HG03139 (cell line): Measurements from ENCODE around the gene NRK.
"Not testable (repeated sequence)": the region's sequence is repeated elsewhere in the genome, so short reads cannot be mapped to it uniquely, and the experiment has no call there.

ENCODE experiments used
- ATAC-seq: cut with Tn5 transposase; IDR thresholded peaks from one replicate; pipeline ENCODE4 v1.9.1; 2021; ENCODE audit not compliant: unreplicated experiment

NRK gene

GRCh38 chrX:105882581-105883275 lies 60.4 kb downstream of the NRK start:
- no peak for ATAC-seq

GRCh38 chrX:105894721-105895120 lies 72.4 kb downstream of the NRK start:
- ATAC-seq, result no peak

GRCh38 chrX:105909576-105909975 lies 87.2 kb downstream of the NRK start:
- no peak for ATAC-seq

- ATAC-seq, result no peak
These were observed 88.3 kb downstream of the NRK start for GRCh38 chrX:105910563-105911105.

GRCh38 chrX:105945266-105945665 lies 122.9 kb downstream of the NRK start:
- ATAC-seq, result no peak

- no peak for ATAC-seq
These were observed 147.1 kb downstream of the NRK start for GRCh38 chrX:105969487-105969886.

GRCh38 chrX:105972690-105973386 lies 150.5 kb downstream of the NRK start:
- no peak for ATAC-seq

DNA sequence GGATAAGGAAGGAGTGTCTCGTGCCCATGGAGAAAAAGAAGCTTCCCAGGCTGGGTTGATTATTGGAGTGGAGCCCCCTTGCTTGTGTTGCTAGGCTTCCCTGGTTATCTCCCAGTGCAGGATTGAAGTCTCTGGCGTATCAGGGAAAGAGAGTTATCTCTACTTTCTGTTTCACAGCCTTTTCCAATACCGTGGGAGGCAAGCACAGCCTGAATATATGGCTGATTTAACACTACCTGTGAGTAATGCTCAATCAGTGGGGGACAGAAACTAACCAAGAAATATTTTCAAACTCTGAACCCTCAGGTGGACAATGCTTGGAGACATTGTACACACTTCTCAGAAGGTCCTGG lies 151.0 kb downstream of the NRK start:
- ATAC-seq, result no peak

- ATAC-seq, result no peak
These were observed 153.0 kb downstream of the NRK start for GRCh38 chrX:105975382-105975781.

GRCh38 chrX:105981772-105982485 lies 159.6 kb downstream of the NRK start:
- ATAC-seq, result no peak

DNA sequence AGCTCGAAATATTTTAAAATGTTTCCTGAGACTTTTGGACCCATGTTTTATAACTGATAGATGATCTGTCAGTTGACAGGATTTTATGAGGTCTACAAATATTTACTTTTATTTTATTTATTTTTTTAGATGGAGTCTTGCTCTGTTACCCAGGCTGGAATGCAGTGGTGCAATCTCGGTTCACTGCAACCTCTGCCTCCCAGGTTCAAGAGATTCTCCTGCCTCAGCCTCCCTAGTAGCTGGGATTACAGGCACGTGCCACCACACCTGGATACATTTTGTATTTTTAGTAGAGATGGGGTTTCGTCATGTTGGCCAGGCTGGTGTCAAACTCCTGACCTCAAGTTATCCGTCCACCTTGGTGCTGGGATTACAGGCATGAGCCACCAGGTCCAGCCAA lies 166.1 kb downstream of the NRK start:
- ATAC-seq, result not testable (repeated sequence)

DNA sequence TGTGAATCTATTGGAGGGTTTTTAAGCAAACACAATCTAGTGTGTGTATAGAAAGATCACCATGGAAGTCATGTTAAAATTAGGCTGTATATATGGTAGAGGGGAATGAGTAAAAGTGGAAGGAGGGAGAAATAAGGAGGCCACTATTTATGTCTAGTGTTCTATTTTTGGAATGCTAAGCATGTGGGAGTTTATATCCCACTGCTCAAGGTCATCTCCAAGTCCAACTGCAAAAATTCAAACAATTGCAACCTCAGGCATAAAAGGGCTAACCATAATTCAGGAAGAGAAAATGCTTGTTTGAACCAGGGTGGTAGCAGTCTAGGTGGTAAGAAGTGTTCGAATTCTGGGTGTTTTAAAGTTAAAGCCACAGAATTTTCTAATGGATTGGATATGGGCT lies 177.0 kb downstream of the NRK start:
- no peak for ATAC-seq

- no peak for ATAC-seq
These were observed 177.9 kb downstream of the NRK start for GRCh38 chrX:106000203-106000602.

GRCh38 chrX:106000609-106001008 lies 178.3 kb downstream of the NRK start:
- ATAC-seq, result not testable (repeated sequence)

- ATAC-seq, result no peak
These were observed 183.3 kb downstream of the NRK start for GRCh38 chrX:106005684-106006083.

- ATAC-seq, result no peak
These were observed 185.5 kb downstream of the NRK start for GRCh38 chrX:106007815-106008214.
